ENCODE data around the gene WDFY4. TPM values are rescaled to one million over a fixed set of nuclear protein-coding genes. Genes with fewer than 3 reads are reported as not detected.

The WDFY4 gene
- total and polyA plus RNA-seq, 4 donors = 0.57 to 7.1 (median 2.0) TPM

DNA sequence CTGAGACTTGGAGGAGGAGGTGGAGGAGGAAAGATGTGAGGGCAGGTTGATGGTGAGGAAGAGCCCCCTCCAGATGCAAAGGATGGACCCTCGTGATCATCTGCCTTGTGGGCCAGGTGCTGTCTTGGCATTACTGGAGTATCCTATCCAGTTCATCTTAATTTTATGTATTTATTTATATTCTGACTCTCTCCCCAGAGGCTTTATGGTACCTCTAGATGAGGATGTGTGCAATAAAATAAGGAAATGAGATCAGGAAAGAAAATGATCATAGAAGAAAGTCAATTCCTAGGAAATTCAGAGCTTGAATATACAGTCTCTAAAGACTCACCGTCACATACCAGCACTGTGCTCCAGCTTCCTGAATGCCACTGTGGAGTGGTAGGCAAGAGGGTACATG lies 160.8 kb downstream of the WDFY4 start (continued):
- TF ChIP-seq, protein P1, sequence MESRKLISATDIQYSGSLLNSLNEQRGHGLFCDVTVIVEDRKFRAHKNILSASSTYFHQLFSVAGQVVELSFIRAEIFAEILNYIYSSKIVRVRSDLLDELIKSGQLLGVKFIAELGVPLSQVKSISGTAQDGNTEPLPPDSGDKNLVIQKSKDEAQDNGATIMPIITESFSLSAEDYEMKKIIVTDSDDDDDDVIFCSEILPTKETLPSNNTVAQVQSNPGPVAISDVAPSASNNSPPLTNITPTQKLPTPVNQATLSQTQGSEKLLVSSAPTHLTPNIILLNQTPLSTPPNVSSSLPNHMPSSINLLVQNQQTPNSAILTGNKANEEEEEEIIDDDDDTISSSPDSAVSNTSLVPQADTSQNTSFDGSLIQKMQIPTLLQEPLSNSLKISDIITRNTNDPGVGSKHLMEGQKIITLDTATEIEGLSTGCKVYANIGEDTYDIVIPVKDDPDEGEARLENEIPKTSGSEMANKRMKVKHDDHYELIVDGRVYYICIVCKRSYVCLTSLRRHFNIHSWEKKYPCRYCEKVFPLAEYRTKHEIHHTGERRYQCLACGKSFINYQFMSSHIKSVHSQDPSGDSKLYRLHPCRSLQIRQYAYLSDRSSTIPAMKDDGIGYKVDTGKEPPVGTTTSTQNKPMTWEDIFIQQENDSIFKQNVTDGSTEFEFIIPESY (IDR thresholded peaks at IDR 0.05) = no peak

DNA sequence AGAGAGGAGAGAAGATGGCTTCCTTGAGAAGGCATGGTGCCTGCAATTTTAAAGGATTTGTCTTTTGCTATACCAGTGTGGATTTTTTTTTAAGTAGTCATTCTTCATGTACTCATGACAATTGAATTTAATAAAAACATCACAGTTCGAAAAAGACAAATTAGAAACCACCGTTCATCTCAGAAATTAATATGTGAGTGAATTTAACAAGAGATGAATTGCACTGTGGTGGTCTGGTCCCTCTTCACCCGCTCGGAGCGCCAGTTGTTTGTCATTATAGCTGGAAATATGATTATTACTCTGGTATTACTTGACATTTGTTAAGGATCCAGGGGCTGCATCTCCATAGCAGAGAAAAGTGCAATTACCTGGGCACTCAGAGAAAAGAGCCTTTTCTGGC lies 163.0 kb downstream of the WDFY4 start:
- Histone ChIP-seq H3K9me3 (ENCODE audit: control insufficient read depth in 4 of 4, low read length in 3 of 4) (no peaks in the 10 kb centered on the region), H3K36me3 (ENCODE audit: control insufficient read depth in 4 of 4, insufficient read depth in 3 of 4, low read depth in 1 of 4, low read length in 3 of 4) (no peaks in the 10 kb centered on the region), H3K4me3 (ENCODE audit: low read depth in 1 of 3, low read length in 3 of 3) (no peak overlapping the region), H3K9ac (ENCODE audit: low read depth in 1 of 2, low read length in 2 of 2) (no peak overlapping the region), H3K27me3 (ENCODE audit: control insufficient read depth in 4 of 4, insufficient read depth in 4 of 4, low read length in 3 of 4) (no peaks in the 10 kb centered on the region), H3K27ac (ENCODE audit: low read depth in 1 of 2, low read length in 2 of 2) (no peak overlapping the region), H3K4me1 (ENCODE audit: control insufficient read depth in 4 of 4, insufficient read depth in 4 of 4, low read length in 3 of 4) (no peaks in the 10 kb centered on the region)
- DNase-seq (ENCODE audit: low spot score) = no peak
- no peak for TF ChIP-seq SP1 (IDR thresholded peaks at IDR 0.05)
- no peak for TF ChIP-seq FOXA1 (IDR thresholded peaks at IDR 0.05)
- TF ChIP-seq HNF4A (conservative IDR thresholded peaks at IDR 0.05) = no peak
- TF ChIP-seq RAD21 (IDR thresholded peaks at IDR 0.05) = no peak
- TF ChIP-seq GABPA (IDR thresholded peaks at IDR 0.05 in 1 of 2, conservative IDR thresholded peaks at IDR 0.05 in 1 of 2) = no peak
- 89% methylated on average over 5 of the region's 5 CpGs for WGBS

DNA sequence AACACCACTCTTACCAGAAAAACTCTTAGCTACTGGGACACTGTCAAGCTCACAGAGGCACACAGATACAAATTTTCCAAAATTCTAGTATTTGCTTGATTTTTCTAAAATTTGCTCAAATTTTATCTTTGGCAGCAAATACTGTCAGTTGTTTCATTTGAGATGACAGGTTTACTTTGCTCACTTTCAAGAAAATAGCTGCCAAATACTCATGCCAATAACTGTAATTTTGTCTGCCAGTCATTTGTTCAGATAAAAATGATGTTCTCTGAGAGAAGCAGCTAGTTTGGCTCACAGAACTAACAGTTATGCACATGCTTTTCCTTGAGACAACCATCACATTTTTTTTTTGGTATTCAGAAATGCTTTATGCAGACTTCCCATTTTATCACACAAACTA lies 172.2 kb downstream of the WDFY4 start:
- Histone ChIP-seq H3K36me3 (ENCODE audit: control insufficient read depth in 4 of 4, insufficient read depth in 3 of 4, low read depth in 1 of 4, low read length in 3 of 4) (no peaks in the 10 kb centered on the region), H3K4me3 (ENCODE audit: low read depth in 1 of 3, low read length in 3 of 3) (no peak overlapping the region)
- no peak for TF ChIP-seq RXRA (IDR thresholded peaks at IDR 0.05)

DNA sequence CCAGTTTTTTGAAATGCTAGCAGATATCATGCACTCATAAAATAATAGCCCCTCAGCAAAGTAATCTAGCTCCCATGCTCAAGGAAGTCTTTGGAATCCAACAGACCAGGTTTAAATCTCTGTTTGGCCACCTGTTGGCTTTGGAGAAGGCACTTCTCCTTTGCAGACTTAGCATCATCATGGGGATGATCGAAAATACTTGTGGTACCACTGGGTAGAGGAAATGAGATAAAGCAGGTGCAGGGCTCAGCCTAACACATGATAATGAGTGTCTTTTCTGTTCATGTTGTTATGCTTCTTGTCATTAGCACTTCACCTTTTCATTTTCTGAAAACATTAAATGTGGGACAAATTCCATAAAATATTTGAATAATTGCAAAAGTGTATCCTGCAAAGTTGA lies 187.6 kb downstream of the WDFY4 start:
- H3K9me3 ChIP-seq (ENCODE audit: control insufficient read depth in 4 of 4, low read length in 3 of 4) = no peaks in the 10 kb centered on the region
- no peaks in the 10 kb centered on the region for H3K4me1 ChIP-seq (ENCODE audit: control insufficient read depth in 4 of 4, insufficient read depth in 4 of 4, low read length in 3 of 4)
- no peak overlapping the region for H3K9ac ChIP-seq (ENCODE audit: low read depth in 1 of 2, low read length in 2 of 2)
- DNase-seq (ENCODE audit: low spot score) = no peak
- no peaks in the 10 kb centered on the region for H3K27me3 ChIP-seq (ENCODE audit: control insufficient read depth in 4 of 4, insufficient read depth in 4 of 4, low read length in 3 of 4)
- no peak for TF ChIP-seq HNF4G (IDR thresholded peaks at IDR 0.05)
- no peak for TF ChIP-seq NR2F2 (IDR thresholded peaks at IDR 0.05)
- TF ChIP-seq HNF4A (conservative IDR thresholded peaks at IDR 0.05) = no peak
- H3K4me3 ChIP-seq (ENCODE audit: low read depth in 1 of 3, low read length in 3 of 3) = no peak overlapping the region
- H3K36me3 ChIP-seq (ENCODE audit: control insufficient read depth in 4 of 4, insufficient read depth in 3 of 4, low read depth in 1 of 4, low read length in 3 of 4) = no peaks in the 10 kb centered on the region
- 83% methylated on average over 1 of the region's 1 CpG for WGBS
- H3K27ac ChIP-seq (ENCODE audit: low read depth in 1 of 2, low read length in 2 of 2) = no peak overlapping the region

More for the DNA sequence above, 172.2 kb downstream of the WDFY4 start:
- H3K9ac ChIP-seq (ENCODE audit: low read depth in 1 of 2, low read length in 2 of 2) = no peak overlapping the region
- DNase-seq (ENCODE audit: low spot score) = no peak
- H3K4me1 ChIP-seq (ENCODE audit: control insufficient read depth in 4 of 4, insufficient read depth in 4 of 4, low read length in 3 of 4) = no peaks in the 10 kb centered on the region
- H3K27me3 ChIP-seq (ENCODE audit: control insufficient read depth in 4 of 4, insufficient read depth in 4 of 4, low read length in 3 of 4) = no peaks in the 10 kb centered on the region
- peaks cover 0 to 7% (median 0%) of the 10 kb centered on the region in 4 donors for H3K9me3 ChIP-seq (ENCODE audit: control insufficient read depth in 4 of 4, low read length in 3 of 4)
- no peak overlapping the region for H3K27ac ChIP-seq (ENCODE audit: low read depth in 1 of 2, low read length in 2 of 2)

DNA sequence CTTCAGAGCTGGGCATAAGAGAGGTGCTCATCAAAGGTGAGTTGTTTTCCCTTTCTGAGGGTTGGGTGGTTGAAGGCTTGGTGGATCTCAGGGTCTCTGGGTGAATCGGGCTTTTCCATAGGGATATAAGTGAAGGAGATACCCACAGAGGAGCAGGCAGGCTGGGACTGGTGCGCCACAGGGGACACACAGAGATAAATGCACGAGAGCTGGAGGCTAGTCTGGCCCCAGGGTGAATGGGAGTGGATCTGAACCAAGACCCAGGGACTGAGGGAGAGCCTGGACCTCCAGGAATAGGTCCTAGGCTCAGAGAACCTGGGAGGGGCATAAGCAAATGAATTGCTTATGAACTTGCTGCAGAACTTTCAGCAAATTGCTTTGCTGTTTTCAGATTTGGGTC lies 193.4 kb downstream of the WDFY4 start:
- Histone ChIP-seq H3K9ac (ENCODE audit: low read depth in 1 of 2, low read length in 2 of 2) (no peak overlapping the region), H3K9me3 (ENCODE audit: control insufficient read depth in 4 of 4, low read length in 3 of 4) (no peaks in the 10 kb centered on the region), H3K27ac (ENCODE audit: low read depth in 1 of 2, low read length in 2 of 2) (no peak overlapping the region), H3K4me3 (ENCODE audit: low read depth in 1 of 3, low read length in 3 of 3) (no peak overlapping the region), H3K36me3 (ENCODE audit: control insufficient read depth in 4 of 4, insufficient read depth in 3 of 4, low read depth in 1 of 4, low read length in 3 of 4) (no peaks in the 10 kb centered on the region), H3K4me1 (ENCODE audit: control insufficient read depth in 4 of 4, insufficient read depth in 4 of 4, low read length in 3 of 4) (no peaks in the 10 kb centered on the region), H3K27me3 (ENCODE audit: control insufficient read depth in 4 of 4, insufficient read depth in 4 of 4, low read length in 3 of 4) (no peaks in the 10 kb centered on the region)
- TF ChIP-seq HNF4A (conservative IDR thresholded peaks at IDR 0.05) (no peak), EGR1 (IDR thresholded peaks at IDR 0.05; ENCODE audit: low read depth in 2 of 2) (no peak), SP1 (IDR thresholded peaks at IDR 0.05) (no peak), FOXA1 (IDR thresholded peaks at IDR 0.05) (no peak), FOXA2 (IDR thresholded peaks at IDR 0.05) (no peak), HNF4G (IDR thresholded peaks at IDR 0.05) (no peak), RXRA (IDR thresholded peaks at IDR 0.05) (no peak), YY1 (IDR thresholded peaks at IDR 0.05) (no peak), TAF1 (conservative IDR thresholded peaks at IDR 0.05) (no peak), GABPA (IDR thresholded peaks at IDR 0.05 in 1 of 2, conservative IDR thresholded peaks at IDR 0.05 in 1 of 2) (no peak)
- TF ChIP-seq, protein P2, sequence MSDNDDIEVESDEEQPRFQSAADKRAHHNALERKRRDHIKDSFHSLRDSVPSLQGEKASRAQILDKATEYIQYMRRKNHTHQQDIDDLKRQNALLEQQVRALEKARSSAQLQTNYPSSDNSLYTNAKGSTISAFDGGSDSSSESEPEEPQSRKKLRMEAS (IDR thresholded peaks at IDR 0.05) = no peak
- TF ChIP-seq, protein P3, sequence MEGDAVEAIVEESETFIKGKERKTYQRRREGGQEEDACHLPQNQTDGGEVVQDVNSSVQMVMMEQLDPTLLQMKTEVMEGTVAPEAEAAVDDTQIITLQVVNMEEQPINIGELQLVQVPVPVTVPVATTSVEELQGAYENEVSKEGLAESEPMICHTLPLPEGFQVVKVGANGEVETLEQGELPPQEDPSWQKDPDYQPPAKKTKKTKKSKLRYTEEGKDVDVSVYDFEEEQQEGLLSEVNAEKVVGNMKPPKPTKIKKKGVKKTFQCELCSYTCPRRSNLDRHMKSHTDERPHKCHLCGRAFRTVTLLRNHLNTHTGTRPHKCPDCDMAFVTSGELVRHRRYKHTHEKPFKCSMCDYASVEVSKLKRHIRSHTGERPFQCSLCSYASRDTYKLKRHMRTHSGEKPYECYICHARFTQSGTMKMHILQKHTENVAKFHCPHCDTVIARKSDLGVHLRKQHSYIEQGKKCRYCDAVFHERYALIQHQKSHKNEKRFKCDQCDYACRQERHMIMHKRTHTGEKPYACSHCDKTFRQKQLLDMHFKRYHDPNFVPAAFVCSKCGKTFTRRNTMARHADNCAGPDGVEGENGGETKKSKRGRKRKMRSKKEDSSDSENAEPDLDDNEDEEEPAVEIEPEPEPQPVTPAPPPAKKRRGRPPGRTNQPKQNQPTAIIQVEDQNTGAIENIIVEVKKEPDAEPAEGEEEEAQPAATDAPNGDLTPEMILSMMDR (IDR thresholded peaks at IDR 0.05; ENCODE audit: low read depth, low read length, missing input control) = no peak
- TF ChIP-seq, protein P4, sequence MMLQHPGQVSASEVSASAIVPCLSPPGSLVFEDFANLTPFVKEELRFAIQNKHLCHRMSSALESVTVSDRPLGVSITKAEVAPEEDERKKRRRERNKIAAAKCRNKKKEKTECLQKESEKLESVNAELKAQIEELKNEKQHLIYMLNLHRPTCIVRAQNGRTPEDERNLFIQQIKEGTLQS (IDR thresholded peaks at IDR 0.05) = no peak
- WGBS = 87% methylated on average over 3 of the region's 3 CpGs
- DNase-seq (ENCODE audit: low spot score) = no peak

Data from liver (tissue), 9 donors.